Mucosa of descending colon (tissue), 3 donors: ENCODE measurements around the gene PRPS1. TPM values are rescaled to one million over a fixed set of nuclear protein-coding genes. Genes with fewer than 3 reads are reported as not detected.
A peak's percentile ranks its signal among the peaks of the same experiment; 100 is the strongest.

Experiments
- ATAC-seq: fragments of 200-7000 bp; cut with Tn5 transposase; one replicate; pipeline ENCODE4 v1.9.1; 2020; ENCODE audit warnings: mild to moderate bottlenecking, moderate library complexity
- DNase-seq, 3 donors: peaks; one replicate each; pipeline ENCODE4 v3.0.0-alpha.2; 2020
- H3K36me3 ChIP-seq: fragments of 200-600 bp; one replicate; pipeline ENCODE4 v1.8.0; 2021; ENCODE audit warnings: low read depth, mild to moderate bottlenecking
- H3K4me1 ChIP-seq: fragments of 200-600 bp; one replicate; pipeline ENCODE4 v1.8.0; 2021; ENCODE audit warnings: low read depth, mild to moderate bottlenecking
- H3K4me3 ChIP-seq: fragments of 200-600 bp; one replicate; pipeline ENCODE4 v1.8.0; 2021; ENCODE audit warnings: mild to moderate bottlenecking
- H3K9me3 ChIP-seq: fragments of 200-600 bp; one replicate; pipeline ENCODE4 v1.8.0; 2021; ENCODE audit warnings: mild to moderate bottlenecking
- intact Hi-C, 2 donors: fragments of 100-400 bp; cut with DNase I in 1 of 2; cut with micrococcal nuclease in 1 of 2; formaldehyde crosslinking; loops; one replicate each; pipeline versions ENCODE4 v1.11.0 to v1.11.1; 2022; cut with DNase I, micrococcal nuclease
- total RNA-seq, 3 donors: library from RNA; stranded (reverse); fragmentation: NEBNext Ultra II Directional in 2 of 3; extraction: Animal tissue kit (Norgen Biotek cat#: 25700) in 2 of 3; gene quantifications; one replicate each; pipeline versions ENCODE4 v1.2.1 to v1.2.4, GENCODE V29; 2021 to 2023
- TF ChIP-seq, protein P1 (sequence below): fragments of 200-600 bp; IDR thresholded peaks from one replicate; pipeline ENCODE4 v1.8.0; 2022; ENCODE audit warnings: antibody characterized with exemption, mild to moderate bottlenecking
- donor health status: DM: no; HTN: no; CAD: no; lungs with moderate emphysema.
- donor health status: DM: no; HTN: no; CAD: no.
- donor health status: DM: no; HTN: yes; CAD: no.

The PRPS1 gene
- total RNA-seq, 3 donors from 2014 or later, result 10.5 to 18.0 (median 16.2) TPM

DNA sequence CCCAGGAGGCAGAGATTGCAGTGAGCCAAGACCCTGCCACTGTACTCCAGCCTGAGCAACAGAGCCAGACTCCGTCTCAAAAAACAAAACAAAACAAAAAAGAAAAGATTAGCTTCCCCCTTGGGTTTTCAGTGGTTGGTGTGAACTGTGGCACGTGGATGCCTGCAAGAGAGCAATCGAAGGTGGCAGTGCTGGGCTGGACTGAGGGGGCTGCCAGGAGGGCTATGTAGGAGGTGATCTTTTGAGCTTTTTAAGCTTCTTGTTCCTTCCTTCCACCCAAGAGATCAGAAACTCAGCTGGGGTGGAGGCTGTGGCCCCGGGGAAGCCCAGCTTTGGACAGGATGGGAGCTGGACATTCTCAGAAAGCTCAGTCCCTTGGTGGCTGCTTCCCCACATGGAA is 49.6 kb downstream of the PRPS1 start:
- Histone ChIP-seq H3K36me3 (no peaks in the 10 kb centered on the region), H3K9me3 (no peaks in the 10 kb centered on the region), H3K4me1 (peaks cover 17% of the 10 kb centered on the region), H3K4me3 (no peak overlapping the region)
- intact Hi-C loops, result no loop called here
- ATAC-seq (no peak), DNase-seq (no peak)
- TF ChIP-seq, protein P1, sequence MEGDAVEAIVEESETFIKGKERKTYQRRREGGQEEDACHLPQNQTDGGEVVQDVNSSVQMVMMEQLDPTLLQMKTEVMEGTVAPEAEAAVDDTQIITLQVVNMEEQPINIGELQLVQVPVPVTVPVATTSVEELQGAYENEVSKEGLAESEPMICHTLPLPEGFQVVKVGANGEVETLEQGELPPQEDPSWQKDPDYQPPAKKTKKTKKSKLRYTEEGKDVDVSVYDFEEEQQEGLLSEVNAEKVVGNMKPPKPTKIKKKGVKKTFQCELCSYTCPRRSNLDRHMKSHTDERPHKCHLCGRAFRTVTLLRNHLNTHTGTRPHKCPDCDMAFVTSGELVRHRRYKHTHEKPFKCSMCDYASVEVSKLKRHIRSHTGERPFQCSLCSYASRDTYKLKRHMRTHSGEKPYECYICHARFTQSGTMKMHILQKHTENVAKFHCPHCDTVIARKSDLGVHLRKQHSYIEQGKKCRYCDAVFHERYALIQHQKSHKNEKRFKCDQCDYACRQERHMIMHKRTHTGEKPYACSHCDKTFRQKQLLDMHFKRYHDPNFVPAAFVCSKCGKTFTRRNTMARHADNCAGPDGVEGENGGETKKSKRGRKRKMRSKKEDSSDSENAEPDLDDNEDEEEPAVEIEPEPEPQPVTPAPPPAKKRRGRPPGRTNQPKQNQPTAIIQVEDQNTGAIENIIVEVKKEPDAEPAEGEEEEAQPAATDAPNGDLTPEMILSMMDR, result no peak

DNA sequence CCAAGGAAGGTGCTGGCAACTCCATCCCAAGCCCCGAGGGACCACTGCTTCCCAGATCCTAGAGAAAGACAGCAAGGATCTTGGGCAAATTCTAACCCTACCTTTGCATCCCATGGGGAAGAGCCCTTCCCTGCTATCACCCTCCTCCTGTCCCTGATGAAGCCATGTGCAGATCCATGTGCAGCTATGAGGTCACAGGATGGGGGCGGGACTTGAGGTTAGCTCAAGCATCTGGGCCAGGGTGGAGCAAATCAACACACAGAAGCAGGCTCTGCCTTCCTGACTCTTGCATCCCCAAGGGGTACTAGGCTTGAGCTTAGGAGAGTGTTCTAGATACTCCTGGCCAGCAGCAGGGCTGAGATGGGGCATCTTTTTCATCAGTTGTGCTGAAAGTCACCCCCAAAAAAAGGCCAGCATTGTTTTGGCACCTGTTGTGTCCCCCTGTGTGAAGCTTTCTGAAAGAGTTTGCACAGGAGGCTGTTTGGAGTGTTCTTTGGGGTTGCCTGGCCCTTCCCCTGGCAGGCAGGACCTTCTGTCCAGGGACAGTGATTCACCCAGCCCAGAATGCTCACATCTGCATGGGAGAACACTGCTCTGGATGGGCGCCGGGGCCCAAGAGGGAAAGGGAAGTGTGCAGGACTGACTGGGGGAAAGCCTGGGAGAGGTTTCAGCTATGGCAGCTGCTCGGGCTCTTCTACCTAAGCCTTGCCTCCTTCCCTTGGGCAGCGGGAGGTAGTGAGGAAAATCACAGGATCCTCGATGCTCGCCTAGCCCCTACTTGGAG is 50.8 kb downstream of the PRPS1 start:
- ATAC-seq (peak; percentile 27), DNase-seq (peak; percentile 62 to 83 (median 68))
- H3K4me1 ChIP-seq, result peaks cover 9% of the 10 kb centered on the region
- H3K4me3 ChIP-seq, result no peak overlapping the region
- TF ChIP-seq, protein P1, result no peak
- no peaks in the 10 kb centered on the region for H3K9me3 ChIP-seq
- intact Hi-C loops, result no loop called here
- no peaks in the 10 kb centered on the region for H3K36me3 ChIP-seq

DNA sequence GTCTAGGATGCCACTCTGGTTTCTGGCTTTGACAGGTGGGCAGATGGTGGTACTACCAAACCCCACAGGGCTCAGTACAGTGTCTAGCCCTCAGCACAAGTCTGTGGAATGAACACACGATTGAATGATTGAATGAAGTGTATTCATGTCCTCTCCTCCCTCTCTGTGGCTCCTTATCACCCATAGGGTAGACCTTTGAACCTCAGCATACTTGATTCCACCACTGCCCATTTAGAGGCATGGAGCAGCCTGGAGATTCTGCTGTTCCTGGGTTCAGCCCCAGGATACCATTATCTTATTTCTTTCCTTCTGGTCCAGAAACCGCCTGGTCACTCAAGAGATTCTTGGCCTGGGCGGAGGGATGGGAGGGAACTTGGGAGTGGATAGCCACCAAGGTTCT is 53.9 kb downstream of the PRPS1 start:
- Histone ChIP-seq H3K4me3 (no peak overlapping the region), H3K36me3 (no peaks in the 10 kb centered on the region), H3K4me1 (peaks cover 8% of the 10 kb centered on the region), H3K9me3 (no peaks in the 10 kb centered on the region)
- peak; percentile 17 for ATAC-seq
- no peak for DNase-seq
- intact Hi-C loops, result no loop called here
- TF ChIP-seq, protein P1, result no peak

DNA sequence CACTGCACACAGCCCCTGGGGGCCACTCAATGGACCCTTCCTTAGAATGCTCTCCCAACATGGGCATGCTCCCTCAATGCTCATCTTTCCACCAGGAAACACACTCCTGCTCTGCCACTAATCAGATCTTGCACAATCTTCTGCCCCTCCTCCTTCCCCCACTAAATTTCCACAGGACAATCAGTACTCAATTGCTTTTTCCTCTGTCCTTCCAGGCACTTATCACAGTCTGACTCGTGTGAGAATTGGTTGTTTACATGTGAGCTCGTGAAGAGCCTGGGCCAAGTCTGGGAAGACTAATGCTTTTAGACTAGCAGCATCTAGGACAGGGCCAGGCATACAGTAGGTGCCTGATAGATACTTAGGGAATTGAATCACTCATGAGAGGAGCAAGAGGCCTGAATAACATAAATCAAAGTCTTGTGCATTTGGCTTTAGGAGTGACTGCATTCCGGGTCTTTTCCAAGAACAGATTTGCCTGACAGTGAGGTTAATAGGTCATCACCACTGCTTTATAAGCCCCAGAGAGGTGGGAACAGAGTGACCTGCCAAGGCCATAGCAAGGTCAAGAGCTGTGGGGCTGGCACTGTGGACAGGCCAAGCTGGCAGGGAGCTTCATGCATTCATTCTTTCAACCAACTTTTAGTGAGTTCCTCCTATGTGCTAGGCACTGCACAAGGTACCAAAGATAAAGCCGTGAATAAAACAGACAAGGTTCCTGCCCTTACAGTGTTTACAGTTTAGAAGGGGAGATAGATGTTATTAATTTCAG is 55.0 kb downstream of the PRPS1 start:
- peaks cover 4% of the 10 kb centered on the region for H3K4me1 ChIP-seq
- intact Hi-C loops, result no loop called here
- peak; percentile 16 for ATAC-seq
- no peak overlapping the region for H3K4me3 ChIP-seq
- H3K9me3 ChIP-seq, result no peaks in the 10 kb centered on the region
- DNase-seq, result no peak
- H3K36me3 ChIP-seq, result no peaks in the 10 kb centered on the region
- TF ChIP-seq, protein P1, result no peak

DNA sequence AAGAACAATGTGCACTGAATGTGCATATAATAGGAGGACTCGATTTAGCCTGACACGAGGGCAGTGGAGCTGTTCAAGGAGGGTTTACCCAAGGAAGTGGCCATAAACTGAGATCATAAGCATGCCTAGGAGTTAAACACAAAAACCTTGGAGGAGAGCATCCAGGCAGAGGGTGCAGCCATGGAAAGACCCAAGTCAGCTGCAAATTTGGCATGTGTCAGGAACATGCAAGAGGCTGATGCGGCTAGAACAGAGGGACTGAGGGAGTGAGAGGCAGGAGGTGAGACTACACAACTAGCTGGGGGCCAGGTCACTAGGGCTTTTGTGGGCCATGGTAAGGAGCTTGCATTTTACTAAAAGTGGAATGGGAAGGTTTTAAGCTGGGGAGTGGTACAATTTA is 55.6 kb downstream of the PRPS1 start:
- H3K4me1 ChIP-seq, result peaks cover 4% of the 10 kb centered on the region

More for the DNA sequence above, 55.6 kb downstream of the PRPS1 start:
- DNase-seq (no peak), ATAC-seq (no peak)
- no peaks in the 10 kb centered on the region for H3K9me3 ChIP-seq
- TF ChIP-seq, protein P1, result no peak
- intact Hi-C loops, result no loop called here
- H3K4me3 ChIP-seq, result no peak overlapping the region
- H3K36me3 ChIP-seq, result no peaks in the 10 kb centered on the region
